ENCODE measurements around the gene ITGB2. TPM values are rescaled to one million over a fixed set of nuclear protein-coding genes. Genes with fewer than 3 reads are reported as not detected.
"Not testable (repeated sequence)": the region's sequence is repeated elsewhere in the genome, so short reads cannot be mapped to it uniquely, and the experiment has no call there.

ITGB2 gene
- total RNA-seq, 1 donor from 2014 or later = 65.5 TPM

DNA sequence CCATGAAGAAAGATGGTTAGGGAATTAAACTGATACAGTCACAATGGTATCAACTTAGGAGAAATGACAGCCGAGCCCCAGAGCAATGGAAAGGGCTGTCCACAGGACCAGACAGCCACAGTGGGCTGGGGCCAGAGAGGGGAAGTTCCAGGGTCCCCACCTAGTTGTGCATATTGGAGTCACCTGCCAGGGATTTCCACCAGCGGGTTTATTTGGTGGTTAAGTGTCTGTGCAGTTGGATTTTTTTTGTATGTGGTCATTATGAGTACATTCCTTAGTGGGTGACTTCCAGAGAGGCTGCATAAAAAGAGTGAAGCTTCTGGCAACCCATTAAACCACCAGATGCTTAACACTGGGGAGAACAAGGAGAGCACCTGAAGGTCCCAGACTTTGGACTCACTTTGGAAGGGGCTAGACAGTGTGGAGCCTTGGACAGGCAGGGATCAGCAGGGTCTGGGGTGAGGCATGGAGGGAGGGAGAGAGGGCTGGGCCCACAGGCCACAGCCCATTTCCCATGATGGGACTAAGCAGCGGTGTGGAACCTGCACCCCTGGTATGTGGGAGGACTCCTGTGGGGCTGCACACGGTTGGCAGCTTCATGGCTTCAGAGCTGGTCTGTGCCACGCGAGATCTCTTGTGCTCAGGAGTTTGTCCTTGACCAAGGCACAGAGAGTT, 39.4 kb downstream of the ITGB2 start:
- H3K27ac ChIP-seq = peak overlapping the region in 1 of 2 donors; percentile 50
- TF ChIP-seq, protein P1, sequence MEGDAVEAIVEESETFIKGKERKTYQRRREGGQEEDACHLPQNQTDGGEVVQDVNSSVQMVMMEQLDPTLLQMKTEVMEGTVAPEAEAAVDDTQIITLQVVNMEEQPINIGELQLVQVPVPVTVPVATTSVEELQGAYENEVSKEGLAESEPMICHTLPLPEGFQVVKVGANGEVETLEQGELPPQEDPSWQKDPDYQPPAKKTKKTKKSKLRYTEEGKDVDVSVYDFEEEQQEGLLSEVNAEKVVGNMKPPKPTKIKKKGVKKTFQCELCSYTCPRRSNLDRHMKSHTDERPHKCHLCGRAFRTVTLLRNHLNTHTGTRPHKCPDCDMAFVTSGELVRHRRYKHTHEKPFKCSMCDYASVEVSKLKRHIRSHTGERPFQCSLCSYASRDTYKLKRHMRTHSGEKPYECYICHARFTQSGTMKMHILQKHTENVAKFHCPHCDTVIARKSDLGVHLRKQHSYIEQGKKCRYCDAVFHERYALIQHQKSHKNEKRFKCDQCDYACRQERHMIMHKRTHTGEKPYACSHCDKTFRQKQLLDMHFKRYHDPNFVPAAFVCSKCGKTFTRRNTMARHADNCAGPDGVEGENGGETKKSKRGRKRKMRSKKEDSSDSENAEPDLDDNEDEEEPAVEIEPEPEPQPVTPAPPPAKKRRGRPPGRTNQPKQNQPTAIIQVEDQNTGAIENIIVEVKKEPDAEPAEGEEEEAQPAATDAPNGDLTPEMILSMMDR (IDR thresholded peaks at IDR 0.05) = no peak
- H3K27me3 ChIP-seq = no peaks in the 10 kb centered on the region
- H3K4me3 ChIP-seq = no peak overlapping the region
- H3K9me3 ChIP-seq = no peaks in the 10 kb centered on the region
- no peaks in the 10 kb centered on the region for H3K4me1 ChIP-seq
- no peaks in the 10 kb centered on the region for H3K36me3 ChIP-seq
- intact Hi-C loops (cut with DNase I) = no loop called here
- no peak for DNase-seq (ENCODE audit: low spot score in 2 of 2)

GRCh38 chr21:44880405-44881197, 40.1 kb downstream of the ITGB2 start:
- TF ChIP-seq, protein P1 (IDR thresholded peaks at IDR 0.05) = no peak
- no peaks in the 10 kb centered on the region for H3K9me3 ChIP-seq
- H3K4me3 ChIP-seq = no peak overlapping the region
- DNase-seq (ENCODE audit: low spot score in 2 of 2) = no peak
- no peak overlapping the region for H3K27ac ChIP-seq
- H3K27me3 ChIP-seq = no peaks in the 10 kb centered on the region
- intact Hi-C loops (cut with DNase I) = no loop called here
- peaks cover 0 to 5% of the 10 kb centered on the region in 2 donors for H3K4me1 ChIP-seq
- H3K36me3 ChIP-seq = no peaks in the 10 kb centered on the region

GRCh38 chr21:44879238-44879637, 41.5 kb downstream of the ITGB2 start:
- not testable (repeated sequence) for H3K4me1 ChIP-seq; H3K27me3 ChIP-seq; H3K27ac ChIP-seq; H3K9me3 ChIP-seq; DNase-seq (ENCODE audit: low spot score in 2 of 2); H3K4me3 ChIP-seq; H3K36me3 ChIP-seq
- intact Hi-C loops (cut with DNase I) = loop anchor here (10.0 kb wide), 2 partner anchors 176 to 1446 kb away; partner anchors contain the start of genes C21orf58 and PCNT

DNA sequence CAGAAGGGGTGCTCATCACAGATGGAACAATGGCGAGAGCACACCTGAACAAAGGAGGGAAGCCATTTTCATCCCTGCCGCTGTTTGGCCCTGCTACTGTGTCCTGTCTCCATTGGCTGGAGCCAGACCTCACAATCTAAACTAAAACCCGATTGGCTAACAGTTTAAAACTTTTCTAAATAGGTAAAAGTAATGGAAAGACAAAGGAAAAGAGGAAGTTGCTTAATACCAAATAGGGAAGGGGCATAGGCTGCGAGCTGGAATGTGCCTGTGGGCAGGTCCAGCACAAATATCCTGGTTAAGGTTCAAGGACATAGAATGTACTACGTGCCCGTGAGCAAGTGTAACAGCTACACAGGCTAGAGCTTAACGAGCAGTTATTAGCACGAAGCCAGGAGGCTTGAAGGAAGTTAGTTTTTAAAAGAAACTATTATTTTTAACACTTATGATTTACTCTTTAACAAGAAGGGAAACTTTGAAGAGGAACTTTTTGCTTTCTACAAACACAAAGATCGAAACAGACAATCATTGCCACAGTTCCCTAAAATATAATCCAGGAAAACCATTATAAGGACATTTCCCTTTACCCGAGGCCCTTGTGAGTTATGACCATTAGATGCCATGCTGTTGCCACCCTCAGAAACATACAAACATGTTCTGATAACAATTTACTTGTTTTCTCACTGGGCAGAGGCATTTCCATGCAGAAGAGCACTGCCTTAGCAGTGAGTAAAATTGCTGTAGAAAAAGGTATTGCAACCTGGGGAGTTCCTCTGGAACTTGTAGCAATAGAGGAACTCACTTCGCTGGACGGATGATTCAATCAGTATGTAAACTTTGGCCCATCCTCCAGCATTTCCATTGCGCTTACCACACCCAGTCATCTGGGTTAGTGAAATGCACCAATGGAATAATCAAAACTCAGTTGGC, 42.4 kb downstream of the ITGB2 start:
- H3K27ac ChIP-seq = no peak overlapping the region
- H3K4me1 ChIP-seq = peaks cover 0 to 5% of the 10 kb centered on the region in 2 donors
- TF ChIP-seq, protein P1 (IDR thresholded peaks at IDR 0.05) = no peak
- no peaks in the 10 kb centered on the region for H3K9me3 ChIP-seq
- no peaks in the 10 kb centered on the region for H3K27me3 ChIP-seq
- no peak overlapping the region for H3K4me3 ChIP-seq
- no peaks in the 10 kb centered on the region for H3K36me3 ChIP-seq
- no peak for DNase-seq (ENCODE audit: low spot score in 2 of 2)
- intact Hi-C loops (cut with DNase I) = loop anchor here (10.0 kb wide), 2 partner anchors 176 to 1446 kb away; partner anchors contain the start of genes C21orf58 and PCNT

- intact Hi-C loops (cut with DNase I) = loop anchor here (10.0 kb wide), 2 partner anchors 178 to 1448 kb away; partner anchors contain the start of genes C21orf58 and PCNT
- Histone ChIP-seq H3K36me3 (no peaks in the 10 kb centered on the region), H3K27me3 (no peaks in the 10 kb centered on the region), H3K4me3 (no peak overlapping the region), H3K27ac (no peak overlapping the region), H3K4me1 (peaks cover 0 to 5% of the 10 kb centered on the region in 2 donors), H3K9me3 (no peaks in the 10 kb centered on the region)
- DNase-seq (ENCODE audit: low spot score in 2 of 2) = no peak
- TF ChIP-seq, protein P1 (IDR thresholded peaks at IDR 0.05) = no peak
Observed at GRCh38 chr21:44876849-44877575, 43.7 kb downstream of the ITGB2 start.
